Astrocyte of the hippocampus (primary cell): ENCODE measurements around the gene KRT77.
A peak's percentile ranks its signal among the peaks of the same experiment; 100 is the strongest.

ENCODE experiments used
- DNase-seq: peaks from one replicate; pipeline ENCODE4 v3.0.0; 2011; ENCODE audit warnings: low read depth, low spot score

Gene KRT77

DNA sequence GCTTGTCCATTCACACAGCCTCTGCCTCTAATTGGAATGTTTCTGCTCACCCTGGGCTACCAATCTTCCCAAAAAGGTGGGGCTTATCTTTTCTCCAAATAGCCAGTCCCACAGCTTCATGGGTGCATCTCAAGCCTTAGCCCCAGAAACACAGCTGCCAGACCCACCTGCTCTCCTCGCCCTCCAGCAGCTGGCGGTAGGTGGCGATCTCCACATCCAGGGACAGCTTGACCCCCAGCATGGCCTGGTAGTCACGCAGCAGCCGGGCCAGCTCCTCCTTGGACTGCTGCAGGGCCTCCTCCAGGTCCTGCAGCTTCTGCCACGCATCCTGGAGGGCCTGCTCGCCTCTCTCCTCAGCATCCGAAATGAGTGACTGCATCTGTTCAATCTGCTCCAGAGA is 11.1 kb downstream of the KRT77 start:
- DNase-seq = no peak

DNA sequence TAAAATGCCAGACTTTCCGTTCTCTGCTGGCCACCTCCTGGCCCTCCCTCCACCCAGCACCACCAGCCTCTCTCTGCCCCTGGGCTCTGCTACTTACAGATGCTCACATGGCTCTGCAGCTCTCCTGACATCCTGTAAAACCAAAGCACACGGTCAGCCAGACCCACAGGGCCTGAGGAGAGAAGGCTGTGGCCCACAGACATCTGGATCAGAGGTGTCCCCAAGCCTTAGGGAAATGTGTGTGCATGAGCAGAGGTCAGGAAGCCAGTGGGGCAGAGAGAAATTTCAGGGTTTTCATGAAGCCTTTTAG is 11.5 kb downstream of the KRT77 start:
- no peak for DNase-seq

DNA sequence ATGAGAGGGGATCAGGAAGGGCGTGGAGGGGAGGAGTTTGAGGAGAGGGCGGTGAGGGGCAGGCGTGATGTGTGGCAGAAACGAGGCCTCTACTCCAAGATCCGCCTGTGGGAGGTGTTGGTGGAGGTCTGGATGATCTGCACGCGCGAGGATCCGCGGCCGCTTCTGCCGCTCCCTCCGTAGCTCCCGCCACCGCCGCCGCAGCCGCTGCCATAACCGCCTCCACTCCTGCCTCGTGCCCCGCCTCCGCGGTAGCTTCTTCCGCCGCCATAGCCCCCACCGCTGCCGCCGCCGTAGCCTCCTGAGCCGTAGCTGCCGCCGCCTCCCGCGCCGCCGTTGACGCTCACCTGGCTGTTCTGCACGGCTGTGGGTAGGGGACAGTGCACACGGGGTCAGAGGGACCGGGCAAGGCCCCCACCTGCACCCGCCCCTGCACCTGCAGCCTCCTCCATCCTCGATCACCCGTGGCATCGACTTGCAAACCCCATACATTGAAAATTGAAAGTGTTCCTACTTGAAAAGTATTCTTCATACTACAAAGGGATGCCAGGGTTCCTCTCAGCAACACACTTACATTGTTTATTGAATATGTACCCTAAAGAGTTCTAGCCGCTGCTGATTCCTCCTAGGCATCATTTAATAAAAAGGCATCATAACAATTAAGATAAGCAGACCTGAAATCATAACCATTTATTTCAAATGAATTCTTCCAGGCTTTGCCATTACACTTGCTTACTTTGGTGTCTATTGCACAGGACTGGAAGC is 12.1 kb downstream of the KRT77 start:
- DNase-seq = peak; percentile 9

DNA sequence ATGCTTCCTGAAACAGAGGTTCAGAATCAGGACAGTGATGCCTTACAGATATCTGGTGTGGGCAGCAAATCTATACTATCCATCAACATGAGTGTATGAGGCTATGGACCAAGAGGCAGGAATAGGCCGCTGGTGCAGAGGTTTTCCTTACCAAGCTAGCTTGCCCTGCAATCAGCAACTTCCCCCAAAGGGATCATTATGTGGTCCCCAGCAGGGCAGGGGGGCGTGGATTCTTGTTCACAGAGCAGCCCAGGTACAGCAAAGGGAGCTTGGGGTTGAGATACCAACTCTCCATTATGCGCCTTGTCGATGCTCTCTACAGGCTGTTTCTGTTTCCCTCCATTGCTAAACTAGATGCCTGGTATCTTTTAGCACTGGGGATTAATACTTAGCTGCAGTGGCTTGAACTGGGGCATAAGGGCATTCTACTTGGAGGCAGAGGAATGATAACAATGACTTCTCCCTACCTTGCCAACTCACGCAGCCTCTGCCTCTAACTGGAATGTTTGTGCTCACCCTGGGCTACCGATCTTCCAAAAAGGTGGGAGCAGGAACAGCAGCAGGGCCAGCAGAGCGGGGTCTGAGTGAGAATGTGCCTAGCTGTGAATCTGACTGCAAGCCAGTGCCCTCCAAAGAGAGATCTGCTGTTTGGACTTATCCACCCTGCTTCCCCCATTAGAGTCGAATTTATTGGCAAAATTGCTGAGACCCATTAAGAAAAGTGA is 12.8 kb downstream of the KRT77 start:
- DNase-seq = no peak

DNA sequence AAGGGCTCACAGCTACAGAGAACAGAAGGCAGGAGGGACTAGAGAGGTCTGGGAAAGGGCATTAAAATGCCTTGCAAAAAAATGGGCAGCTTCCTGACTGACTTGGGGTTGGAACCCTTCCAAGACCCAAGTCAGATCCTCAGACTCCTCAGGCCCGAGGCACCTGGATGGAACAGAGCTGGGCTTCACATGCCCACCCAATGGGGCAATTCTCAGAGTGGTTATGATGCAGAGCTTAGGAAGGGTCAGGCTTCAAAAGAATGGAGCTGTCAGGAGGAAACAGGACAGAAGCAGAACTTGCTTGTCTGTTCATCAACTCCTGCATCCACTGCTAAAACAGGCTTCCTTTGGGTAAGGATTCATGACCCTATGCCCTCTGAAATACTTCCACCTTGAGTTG is 13.4 kb downstream of the KRT77 start:
- no peak for DNase-seq

DNA sequence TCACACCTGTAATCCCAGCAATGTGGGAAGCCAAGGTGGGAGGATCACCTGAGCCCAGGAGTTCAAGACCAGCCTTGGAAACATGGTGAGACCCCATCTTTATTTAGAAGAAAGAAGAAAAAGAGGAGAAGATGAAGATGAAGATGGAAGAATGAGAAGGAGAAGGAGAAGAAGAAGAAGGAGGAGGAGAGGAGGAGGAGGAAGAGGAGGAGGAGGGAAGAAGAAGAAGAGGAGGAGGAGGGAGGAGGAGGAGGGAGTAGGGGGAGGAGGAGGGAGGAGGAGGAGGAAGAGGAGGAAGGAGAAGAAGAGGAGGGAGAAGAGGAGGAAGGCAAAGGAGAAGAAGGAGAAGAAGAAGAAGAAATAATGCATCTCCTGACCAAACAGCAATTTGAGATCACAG is 14.1 kb downstream of the KRT77 start:
- no peak for DNase-seq

DNA sequence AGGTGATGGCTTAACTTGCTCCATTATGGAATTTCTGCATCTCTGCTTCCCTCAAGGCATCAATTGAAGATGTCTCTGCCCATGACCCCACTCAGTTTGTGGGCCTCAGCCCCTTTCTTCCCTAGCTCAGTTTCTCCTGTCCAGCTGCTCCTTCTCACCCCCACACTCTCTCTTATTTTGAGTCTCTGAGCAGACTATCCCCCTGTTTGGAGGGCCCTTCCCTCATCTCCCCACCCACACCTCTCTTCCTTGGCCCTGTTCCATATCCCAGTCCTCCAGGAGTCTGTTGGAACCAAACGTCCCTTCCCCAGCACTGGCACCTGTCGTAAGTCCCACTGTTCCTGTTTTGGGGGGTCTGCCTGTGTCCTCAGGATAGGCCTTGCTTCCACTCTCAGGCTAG is 14.8 kb downstream of the KRT77 start:
- DNase-seq = no peak

DNA sequence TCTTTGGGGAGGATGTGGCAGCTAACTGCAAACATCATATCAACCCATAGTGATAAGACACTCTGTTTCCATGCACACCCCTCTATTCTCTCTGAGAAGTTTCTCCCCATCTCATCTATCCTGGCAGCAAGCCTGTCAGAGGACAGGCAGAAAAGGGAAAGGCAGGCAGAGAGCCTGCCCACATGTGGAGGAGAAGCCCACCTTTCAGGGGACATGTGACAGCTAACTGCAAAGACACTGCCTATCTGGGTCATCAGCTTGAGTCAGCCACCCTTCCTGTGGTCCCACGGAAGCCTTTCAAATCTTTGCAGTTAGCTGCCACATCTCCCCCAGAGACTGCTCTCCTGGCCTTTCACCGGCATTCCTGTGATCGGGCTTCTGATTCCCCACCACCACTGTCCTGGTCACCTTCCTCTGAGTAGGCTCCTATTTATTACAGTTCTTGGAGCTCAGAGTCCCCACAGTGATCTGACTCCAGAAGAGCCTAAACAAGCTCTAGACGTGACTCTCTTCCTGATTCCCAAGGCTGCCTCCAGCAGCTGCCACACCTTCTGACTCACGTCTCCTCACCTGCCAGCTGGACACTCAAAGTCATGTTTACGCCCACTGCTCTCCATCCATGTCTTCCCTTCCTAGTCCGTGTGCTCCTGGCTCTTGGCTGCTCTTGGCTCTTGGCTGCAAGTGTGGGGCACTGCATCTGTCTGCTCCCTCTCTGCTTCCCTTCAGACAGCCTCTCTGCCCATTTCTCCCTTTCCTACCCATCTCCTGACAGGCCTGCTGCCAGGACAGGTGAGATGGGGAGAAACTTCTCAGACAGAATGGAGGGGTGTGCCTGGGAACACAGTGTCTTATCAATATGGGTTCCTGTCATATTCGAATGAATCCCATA is 15.6 kb downstream of the KRT77 start:
- DNase-seq = no peak

DNA sequence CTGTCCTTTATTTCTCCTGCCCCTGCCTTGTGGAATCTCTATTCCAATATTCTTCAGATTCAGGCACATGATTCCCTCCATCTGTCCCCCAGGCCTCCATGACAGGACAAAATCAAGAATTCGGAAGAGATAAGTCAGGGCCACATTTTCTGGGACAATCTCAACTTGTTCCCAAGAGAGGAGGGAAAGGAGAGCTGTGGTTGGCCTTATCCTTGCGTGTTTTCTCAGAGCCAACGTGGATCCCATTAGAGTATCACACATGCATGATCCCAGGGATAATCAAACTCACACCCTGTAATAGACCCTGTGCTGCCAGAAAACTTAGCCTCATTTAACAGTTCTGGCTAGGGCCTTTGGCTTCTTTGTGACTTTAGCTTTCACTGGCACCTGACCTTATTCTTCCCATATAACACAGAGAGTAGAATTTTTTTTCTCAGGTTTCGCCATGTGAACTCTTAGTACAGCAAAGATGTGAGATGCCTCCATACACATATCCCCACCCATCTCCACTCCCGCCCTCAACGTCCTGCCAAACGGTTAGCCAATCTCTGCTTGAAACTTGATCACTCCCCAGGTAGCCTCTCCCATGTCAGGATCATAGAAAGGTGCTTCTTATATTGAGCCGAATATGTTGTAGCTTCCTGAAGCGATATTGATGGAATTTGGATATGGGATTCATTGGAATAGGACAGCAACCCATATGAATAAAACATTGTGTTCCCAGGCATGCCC is 16.4 kb downstream of the KRT77 start:
- DNase-seq = no peak

DNA sequence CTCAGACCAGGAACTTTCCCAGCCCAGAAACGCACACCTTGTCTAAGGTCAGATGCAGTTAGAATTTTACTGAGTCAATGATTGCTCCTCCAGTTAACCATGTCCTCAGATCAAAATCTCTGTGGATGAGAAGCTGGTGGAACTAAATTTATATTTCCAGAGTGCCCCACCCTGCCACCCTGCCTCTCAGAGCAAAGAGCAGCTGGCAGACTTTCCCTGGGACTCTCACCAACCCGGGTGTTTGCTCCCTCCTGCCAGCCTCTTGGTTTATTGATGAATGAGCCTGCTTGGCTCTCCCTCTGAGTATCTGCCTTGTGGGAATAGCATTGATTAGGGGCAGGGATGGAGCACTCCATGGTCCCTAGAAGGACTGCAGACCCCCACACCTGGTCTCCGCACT is 17.3 kb downstream of the KRT77 start:
- no peak for DNase-seq

DNA sequence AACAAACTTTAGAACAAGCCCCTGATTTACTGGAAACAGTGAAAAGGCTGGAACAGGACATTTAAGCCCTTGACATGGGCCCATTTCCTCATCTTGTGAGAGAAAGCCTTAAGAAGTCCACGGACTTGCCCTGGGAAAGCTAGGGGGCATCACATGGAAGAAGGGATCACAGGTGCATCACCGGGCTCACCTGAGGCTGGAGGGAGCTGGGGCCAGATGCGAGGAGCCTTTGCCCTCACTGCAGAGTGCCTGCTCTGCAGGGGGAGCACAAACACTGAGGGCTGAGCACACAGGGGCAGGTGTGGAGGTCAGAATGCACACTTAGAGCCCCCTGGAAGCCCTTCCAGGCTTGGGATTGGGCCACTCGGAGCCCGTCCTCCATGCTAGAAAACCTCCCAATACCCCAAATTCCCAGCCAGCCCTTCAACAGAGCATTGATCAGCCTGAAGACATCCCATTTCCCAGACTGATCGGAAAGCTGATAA is 17.9 kb downstream of the KRT77 start:
- no peak for DNase-seq

DNA sequence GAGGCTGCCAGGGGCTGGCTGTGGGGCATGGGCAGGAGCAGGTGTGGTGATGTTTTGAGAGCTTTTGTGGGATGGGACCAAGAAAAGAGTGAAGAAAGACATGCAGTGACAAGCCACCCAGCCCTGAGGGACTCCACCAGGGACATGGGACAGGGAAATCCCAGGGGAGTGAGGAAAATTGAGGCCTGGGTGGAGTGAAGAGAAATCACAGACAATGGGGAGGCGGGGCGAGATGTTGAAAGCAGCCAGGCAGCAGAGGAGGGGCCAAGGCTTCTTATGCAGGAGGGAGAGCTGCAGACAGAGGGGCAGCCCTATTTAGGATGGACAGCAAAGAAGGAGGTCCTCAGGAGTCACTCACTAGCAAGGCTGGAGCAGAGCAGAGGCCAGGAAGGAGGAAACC is 18.9 kb downstream of the KRT77 start:
- no peak for DNase-seq

DNA sequence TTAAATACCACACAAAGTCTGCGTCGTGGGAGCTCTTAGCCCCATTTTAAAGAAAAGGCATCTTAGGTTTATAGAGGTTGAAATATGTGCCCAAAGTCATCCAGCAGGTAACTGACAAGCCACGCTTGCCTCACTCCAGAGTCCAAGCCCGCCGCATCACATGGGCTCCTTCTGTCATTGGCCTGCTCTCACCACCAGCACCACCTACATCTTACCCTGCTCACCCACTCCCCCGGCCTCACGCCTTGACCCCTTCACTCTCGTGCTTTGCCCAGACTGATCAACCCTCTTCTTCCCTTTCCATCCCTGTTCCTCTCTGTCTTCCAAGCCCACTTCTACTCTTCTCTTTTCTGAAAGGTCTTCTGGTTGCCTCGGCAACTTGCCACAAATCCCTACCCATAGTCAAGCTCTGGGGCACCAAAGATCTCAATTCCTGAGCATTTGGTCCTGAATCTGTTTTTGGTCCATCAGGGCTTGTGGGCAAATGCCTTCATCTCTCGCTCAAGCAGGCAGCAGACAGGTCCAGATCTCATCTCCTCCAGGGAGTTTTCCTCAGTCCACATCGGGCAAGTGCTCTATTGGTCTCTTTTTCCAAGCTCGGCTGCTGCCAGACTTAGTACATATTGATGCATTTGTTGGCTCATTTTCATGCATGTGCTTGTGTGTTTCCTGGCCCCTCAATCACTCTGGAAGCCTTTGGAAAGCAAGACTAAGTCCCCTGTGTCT is 19.6 kb downstream of the KRT77 start:
- DNase-seq = no peak

DNA sequence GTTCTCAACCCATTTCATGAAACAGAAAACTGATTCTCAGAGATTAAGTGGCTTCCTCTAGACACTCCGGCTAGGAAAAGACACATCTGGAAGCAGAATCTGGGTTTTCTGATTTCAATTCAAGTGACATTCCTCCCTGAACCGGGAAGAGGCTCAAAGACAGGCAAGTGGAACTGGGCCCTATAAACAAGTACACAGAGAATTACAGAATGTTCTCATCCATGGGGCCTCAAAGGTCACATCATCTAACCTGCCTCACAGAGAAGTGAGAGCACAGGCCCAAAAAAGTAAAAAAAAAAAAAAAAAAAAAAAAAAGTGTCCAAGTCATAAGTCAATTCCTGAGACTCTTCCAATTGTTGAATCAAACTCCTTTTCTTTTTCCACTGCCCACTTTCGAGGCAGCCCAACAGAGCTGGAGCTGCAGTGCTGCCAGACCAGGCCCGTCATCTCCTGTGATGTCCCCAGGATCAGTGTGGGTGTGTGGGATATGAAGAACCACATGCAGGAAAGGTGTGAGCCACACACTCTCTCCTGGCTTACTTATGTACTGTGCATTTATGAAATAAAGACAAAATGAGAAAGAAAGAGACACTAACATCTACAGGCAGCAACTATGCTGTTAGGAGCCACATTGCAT is 20.3 kb downstream of the KRT77 start:
- DNase-seq = no peak

DNA sequence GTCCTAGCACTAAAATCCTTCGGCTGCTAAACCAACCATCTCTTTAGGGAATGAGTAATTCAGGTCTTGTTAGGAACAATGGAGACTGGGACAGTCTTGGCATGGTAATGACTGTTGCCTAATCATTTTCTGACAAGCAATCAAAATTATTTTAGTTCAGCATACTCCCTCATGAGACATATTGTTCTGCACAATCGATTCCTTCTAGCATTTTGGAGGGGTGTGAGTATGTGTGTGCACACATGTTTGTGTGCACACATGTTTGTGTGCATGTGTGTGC is 21.0 kb downstream of the KRT77 start:
- DNase-seq = no peak

DNA sequence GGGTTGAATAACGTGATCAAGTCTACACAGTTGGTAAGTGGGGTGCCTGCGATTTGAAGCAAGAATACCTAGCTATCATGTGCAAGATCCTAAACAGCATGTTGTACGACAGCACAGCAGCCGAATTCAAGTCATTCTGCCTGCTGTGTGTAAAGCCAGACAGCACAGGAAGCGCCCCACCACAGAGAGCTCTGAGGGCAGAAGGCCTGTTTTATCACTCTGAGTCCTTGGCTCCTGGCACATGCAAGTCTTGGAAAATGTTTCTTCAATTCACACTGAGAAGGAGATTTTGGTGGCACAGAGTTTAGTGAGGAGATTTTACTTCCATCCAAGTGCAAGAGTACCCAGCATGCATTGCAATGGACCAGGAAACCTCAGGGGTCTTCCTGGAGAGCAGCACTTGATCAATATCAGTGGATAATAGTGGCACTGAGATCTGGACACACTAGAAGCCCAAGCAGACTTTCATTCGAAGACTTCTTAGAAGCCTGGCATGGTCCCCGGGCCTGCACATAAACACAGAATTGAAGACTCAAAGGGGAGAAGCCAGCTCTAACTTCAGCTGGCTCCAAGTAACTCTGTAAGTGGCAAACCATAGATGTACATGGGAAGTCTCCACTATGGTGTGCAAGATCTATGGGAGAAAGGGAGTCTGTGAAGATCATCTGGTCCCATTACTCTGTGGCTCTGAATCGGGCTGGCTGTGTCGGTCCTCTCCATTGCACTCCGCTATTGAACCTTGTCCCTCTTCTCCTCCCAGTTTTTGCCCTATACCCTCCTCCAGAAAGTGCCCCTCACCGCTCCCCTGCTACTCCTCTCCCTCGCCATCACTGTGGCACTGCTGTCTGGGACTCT is 21.6 kb downstream of the KRT77 start:
- no peak for DNase-seq

DNA sequence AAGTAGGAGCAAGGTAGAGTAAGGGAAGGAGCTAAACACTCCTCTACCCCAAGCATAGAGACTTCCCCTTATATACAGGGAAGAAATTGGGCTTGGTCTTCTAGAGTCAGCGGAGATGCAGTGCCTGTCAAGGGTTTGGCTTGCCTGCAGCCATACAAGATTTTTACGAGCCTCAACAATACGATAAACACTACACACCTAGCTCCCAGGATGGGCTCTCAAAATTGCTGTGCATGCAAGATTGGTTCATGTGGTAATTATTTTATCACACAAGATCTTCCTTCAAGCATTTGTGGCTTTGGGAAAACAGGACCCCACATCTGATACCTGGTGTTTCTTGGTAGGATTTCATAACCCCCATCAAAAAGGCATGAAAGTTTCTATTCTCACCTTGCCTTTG is 23.0 kb downstream of the KRT77 start, which contains the start of gene KRT1:
Gene KRT1, minus strand, starts transcription at position 45 of the 400 bp plus-strand sequence. CDS start 59 bp downstream, outside the sequence.
- DNase-seq = no peak

DNA sequence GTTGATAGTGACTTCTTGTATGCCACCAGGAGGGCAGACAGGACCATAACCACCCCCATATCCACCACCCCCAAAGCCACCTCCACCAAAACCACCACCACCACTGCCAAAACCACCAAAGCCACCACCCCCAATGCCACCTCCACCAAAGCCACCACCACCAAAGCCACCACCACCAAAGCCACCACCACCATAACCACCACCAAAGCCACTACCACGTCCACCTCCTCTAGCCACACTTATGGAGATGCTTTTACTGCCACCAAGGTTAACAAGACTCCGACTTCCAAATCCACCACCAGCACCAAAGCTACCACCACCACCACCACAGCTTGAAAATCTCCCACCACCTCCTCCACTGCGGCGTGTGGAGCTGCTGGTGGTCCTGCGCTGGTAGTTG is 23.4 kb downstream of the KRT77 start:
- DNase-seq = no peak

DNA sequence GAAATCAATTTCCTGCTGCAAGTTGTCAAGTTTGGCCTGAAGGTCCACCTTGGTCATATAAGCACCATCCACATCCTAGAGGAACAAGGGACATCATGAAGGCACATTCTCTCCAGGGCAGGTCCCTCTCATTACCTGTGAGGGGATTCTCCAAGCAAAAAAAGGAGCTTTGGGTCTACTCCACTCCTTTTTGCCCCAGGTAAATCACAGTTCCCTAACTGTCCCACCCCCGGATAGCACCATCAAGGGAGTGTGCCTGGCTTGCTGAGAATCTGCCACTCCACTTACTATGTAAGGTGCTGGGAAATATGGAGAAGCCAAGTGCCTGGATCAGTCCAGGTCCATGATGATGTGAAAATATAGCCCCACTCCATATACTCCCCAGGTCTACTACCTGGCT is 25.7 kb downstream of the KRT77 start:
- no peak for DNase-seq

DNA sequence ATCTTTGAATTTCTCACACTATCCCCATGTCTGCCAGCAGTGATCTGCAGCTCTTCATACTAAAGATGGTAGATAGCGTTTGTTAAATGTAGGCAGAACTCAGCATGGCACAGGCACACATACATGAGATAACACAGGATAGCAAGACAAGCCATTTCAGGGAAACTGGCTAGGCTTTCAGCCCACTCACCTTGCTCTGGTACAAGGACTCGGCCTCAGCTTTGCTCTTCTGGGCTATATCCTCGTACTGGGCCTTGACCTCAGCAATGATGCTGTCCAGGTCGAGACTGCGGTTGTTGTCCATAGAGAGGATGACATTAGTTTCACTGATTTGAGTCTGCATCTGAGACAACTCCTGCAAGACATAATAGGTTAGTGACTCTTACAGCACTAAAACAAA is 26.2 kb downstream of the KRT77 start:
- DNase-seq = no peak
